Measurements from ENCODE around the gene ARL15. TPM values are rescaled to one million over a fixed set of nuclear protein-coding genes. Genes with fewer than 3 reads are reported as not detected.

ARL15 gene
- total RNA-seq, 4 donors from 2014 or later = 16.6 to 48.8 (median 32.3) TPM

DNA sequence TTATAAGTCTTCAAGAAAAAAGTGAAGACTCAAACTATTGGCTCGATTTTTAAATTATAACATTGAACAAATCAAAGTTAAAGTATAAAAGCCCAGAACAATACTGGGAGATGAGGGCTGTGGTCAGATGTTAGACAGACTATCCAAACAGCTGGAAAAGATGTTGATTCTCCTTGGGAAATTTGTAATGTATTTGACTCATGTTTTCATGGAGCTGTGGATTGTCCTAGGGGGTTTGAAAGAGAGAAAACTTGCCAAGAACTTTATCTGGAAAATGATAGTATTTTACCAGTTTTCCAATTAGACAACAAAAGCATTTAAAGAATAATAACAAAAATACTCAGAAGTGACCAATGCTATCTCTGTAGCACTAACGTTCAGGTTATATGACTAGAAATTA lies 339.2 kb downstream of the ARL15 start:
- 27 to 39% methylated on average over 2 of the region's 2 CpGs for WGBS, 2 donors
- DNase-seq (ENCODE audit: low spot score in 2 of 2) = no peak
- H3K4me3 ChIP-seq (ENCODE audit: low read depth, poor library complexity, severe bottlenecking) = no peak overlapping the region
- TF ChIP-seq POLR2A (IDR thresholded peaks at IDR 0.05) = no peak
- TF ChIP-seq, protein P1, sequence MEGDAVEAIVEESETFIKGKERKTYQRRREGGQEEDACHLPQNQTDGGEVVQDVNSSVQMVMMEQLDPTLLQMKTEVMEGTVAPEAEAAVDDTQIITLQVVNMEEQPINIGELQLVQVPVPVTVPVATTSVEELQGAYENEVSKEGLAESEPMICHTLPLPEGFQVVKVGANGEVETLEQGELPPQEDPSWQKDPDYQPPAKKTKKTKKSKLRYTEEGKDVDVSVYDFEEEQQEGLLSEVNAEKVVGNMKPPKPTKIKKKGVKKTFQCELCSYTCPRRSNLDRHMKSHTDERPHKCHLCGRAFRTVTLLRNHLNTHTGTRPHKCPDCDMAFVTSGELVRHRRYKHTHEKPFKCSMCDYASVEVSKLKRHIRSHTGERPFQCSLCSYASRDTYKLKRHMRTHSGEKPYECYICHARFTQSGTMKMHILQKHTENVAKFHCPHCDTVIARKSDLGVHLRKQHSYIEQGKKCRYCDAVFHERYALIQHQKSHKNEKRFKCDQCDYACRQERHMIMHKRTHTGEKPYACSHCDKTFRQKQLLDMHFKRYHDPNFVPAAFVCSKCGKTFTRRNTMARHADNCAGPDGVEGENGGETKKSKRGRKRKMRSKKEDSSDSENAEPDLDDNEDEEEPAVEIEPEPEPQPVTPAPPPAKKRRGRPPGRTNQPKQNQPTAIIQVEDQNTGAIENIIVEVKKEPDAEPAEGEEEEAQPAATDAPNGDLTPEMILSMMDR (IDR thresholded peaks at IDR 0.05) = no peak
- intact Hi-C loops (cut with DNase I; ENCODE audit: low total_unique reads) = no loop called here

DNA sequence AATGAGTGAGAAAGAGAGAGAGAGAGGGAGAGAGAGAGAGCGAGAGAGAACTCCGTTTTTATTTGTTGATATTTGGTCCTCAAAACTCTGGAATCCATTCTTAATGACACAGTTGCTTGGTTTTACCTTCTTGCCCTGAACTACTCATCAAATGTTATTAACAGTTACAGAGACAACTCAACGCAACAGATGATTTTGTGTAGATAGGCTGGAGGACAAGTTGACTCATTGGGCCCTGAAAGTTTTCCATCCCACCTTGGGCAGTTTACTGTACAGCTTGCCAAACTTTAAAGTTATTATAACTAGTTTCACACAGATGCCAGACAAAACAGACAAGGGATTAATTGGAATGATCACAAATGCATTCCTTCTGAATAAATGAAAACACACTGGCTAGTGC lies 339.9 kb downstream of the ARL15 start:
- DNase-seq (ENCODE audit: low spot score in 2 of 2) = no peak
- 43 to 45% methylated on average over 3 of the region's 3 CpGs for WGBS, 2 donors
- H3K4me3 ChIP-seq (ENCODE audit: low read depth, poor library complexity, severe bottlenecking) = no peak overlapping the region
- TF ChIP-seq, protein P1 (IDR thresholded peaks at IDR 0.05) = no peak
- no peak for TF ChIP-seq POLR2A (IDR thresholded peaks at IDR 0.05)
- intact Hi-C loops (cut with DNase I; ENCODE audit: low total_unique reads) = no loop called here

DNA sequence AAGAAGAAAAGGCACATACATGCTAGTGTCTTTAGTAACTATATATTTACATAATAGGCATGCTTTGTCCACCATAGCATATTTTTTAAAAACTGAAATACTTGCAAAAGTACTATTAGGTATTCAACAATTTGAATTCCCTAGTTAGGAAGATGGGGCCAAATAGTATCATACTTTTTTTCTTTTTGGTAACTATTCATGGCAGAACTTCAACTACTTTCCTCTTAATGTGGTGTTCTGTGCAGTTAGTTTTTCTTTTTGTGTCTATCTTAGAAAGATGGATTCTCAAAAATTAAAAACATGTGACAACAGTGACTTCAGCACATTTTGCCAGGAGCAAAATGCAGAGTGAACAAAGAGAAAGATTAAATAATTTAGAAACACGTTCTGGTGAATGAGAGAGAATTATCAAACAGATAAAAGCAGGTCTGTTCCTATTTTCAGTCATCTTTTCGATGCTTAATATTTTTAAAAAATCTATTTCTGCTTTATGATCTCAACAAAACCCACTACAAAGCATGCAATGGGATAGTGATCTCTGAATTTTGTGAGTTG lies 341.1 kb downstream of the ARL15 start:
- H3K4me3 ChIP-seq (ENCODE audit: low read depth, poor library complexity, severe bottlenecking) = no peak overlapping the region
- intact Hi-C loops (cut with DNase I; ENCODE audit: low total_unique reads) = no loop called here
- no peak for DNase-seq (ENCODE audit: low spot score in 2 of 2)
- WGBS, 2 donors = 53 to 62% methylated on average over 2 of the region's 2 CpGs
- TF ChIP-seq POLR2A (IDR thresholded peaks at IDR 0.05) = no peak
- TF ChIP-seq, protein P1 (IDR thresholded peaks at IDR 0.05) = no peak

DNA sequence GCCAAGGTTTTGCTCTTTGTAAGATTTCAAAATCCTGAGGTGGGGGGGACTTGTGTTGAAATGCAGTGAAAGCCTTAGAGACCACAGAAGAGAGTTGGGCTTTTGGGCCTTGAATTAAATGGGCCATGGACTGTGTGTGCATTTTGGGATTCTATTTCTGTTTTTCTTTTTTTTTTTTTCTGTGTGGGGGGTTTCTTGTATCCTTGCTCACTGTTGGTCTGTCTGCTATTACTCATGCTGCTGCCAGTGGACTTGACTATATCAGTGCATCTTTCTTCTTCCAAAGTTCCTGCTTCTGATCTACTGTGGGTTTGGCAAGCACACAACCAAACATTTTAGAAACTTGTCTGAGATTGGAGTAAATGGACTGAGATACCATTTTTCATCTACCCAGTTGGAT lies 344.9 kb downstream of the ARL15 start:
- TF ChIP-seq POLR2A (IDR thresholded peaks at IDR 0.05) = no peak
- TF ChIP-seq, protein P1 (IDR thresholded peaks at IDR 0.05) = no peak
- H3K4me3 ChIP-seq (ENCODE audit: low read depth, poor library complexity, severe bottlenecking) = no peak overlapping the region
- DNase-seq (ENCODE audit: low spot score in 2 of 2) = no peak
- intact Hi-C loops (cut with DNase I; ENCODE audit: low total_unique reads) = no loop called here

DNA sequence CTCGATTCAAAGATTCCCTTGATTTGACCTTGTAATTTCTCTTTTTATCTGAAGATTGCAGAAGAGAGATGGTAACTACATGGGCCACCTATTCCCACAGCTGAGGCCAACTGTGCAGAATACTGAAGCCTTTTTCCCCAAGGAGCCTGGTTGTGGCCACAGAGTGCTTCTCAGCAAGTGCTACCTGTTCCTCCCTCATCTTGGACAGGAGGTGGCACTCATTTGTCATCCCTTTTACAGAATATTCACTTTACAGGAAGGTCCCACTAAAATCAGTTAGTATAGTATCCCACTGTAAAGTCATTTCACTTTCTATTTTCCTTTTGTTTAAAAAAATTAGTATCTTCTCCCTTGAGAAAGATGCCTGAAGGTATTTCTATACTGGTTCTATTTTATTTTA lies 346.4 kb downstream of the ARL15 start:
- no peak overlapping the region for H3K4me3 ChIP-seq (ENCODE audit: low read depth, poor library complexity, severe bottlenecking)
- WGBS, 2 donors = 56 to 64% methylated on average over 1 of the region's 1 CpG
- no peak for TF ChIP-seq POLR2A (IDR thresholded peaks at IDR 0.05)
- TF ChIP-seq, protein P1 (IDR thresholded peaks at IDR 0.05) = no peak
- intact Hi-C loops (cut with DNase I; ENCODE audit: low total_unique reads) = no loop called here
- no peak for DNase-seq (ENCODE audit: low spot score in 2 of 2)

- WGBS, 2 donors = 78 to 79% methylated on average over 1 of the region's 1 CpG
- no peak overlapping the region for H3K4me3 ChIP-seq (ENCODE audit: low read depth, poor library complexity, severe bottlenecking)
- TF ChIP-seq POLR2A (IDR thresholded peaks at IDR 0.05) = no peak
- TF ChIP-seq, protein P1 (IDR thresholded peaks at IDR 0.05) = no peak
- no peak for DNase-seq (ENCODE audit: low spot score in 2 of 2)
- intact Hi-C loops (cut with DNase I; ENCODE audit: low total_unique reads) = no loop called here
Observed at GRCh38 chr5:53962306-53962705, 348.1 kb downstream of the ARL15 start.
